ENCODE measurements around the gene ICE1. TPM values are rescaled to one million over a fixed set of nuclear protein-coding genes. Genes with fewer than 3 reads are reported as not detected.

Gene ICE1
- total RNA-seq, 1 experiment from 2014 or later = 68.4 TPM

DNA sequence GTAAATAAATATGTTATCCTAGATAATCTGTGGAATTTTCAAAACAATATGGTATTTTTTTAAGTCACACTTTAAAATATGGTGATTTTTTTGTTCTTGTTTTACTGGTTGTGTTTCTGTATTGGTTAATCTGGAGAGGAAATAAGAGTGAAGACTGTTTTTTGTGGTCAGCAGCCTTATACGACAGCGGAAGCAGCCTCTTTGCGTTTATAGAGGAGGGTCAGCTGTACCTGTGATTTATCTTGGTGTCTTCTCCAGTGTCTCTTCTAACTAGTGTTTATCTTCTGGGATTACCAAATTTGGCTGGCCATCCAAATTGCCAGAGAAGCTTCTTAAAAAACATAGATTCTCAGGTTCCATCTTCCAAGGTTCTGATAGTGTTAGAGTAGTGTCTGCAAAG lies 58.7 kb downstream of the ICE1 start:
- H3K36me3 ChIP-seq (ENCODE audit: low read depth) = peaks cover 5% of the 10 kb centered on the region; the same call in 1 of the 2 replicates
- no peak overlapping the region for H3K4me2 ChIP-seq
- ChIA-PET CTCF (no interaction called here), POLR2A (ENCODE audit: unreplicated experiment) (no interaction called here)
- TF ChIP-seq, protein P1, sequence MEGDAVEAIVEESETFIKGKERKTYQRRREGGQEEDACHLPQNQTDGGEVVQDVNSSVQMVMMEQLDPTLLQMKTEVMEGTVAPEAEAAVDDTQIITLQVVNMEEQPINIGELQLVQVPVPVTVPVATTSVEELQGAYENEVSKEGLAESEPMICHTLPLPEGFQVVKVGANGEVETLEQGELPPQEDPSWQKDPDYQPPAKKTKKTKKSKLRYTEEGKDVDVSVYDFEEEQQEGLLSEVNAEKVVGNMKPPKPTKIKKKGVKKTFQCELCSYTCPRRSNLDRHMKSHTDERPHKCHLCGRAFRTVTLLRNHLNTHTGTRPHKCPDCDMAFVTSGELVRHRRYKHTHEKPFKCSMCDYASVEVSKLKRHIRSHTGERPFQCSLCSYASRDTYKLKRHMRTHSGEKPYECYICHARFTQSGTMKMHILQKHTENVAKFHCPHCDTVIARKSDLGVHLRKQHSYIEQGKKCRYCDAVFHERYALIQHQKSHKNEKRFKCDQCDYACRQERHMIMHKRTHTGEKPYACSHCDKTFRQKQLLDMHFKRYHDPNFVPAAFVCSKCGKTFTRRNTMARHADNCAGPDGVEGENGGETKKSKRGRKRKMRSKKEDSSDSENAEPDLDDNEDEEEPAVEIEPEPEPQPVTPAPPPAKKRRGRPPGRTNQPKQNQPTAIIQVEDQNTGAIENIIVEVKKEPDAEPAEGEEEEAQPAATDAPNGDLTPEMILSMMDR (conservative IDR thresholded peaks at IDR 0.05) = no peak
- TF ChIP-seq EZH2 (IDR thresholded peaks at IDR 0.05; ENCODE audit: low read depth) = no peak
- H3K27ac ChIP-seq = no peak overlapping the region
- intact Hi-C loops (cut with micrococcal nuclease; ENCODE audit: unreplicated experiment) = no loop called here
- H3K4me3 ChIP-seq = no peak overlapping the region
- H3K9me3 ChIP-seq (ENCODE audit: insufficient read depth, low read depth) = no peaks in the 10 kb centered on the region
- no TSS peak for BruUV-seq (replicated peaks)
- H3K27me3 ChIP-seq (ENCODE audit: insufficient read depth, low read depth) = no peaks in the 10 kb centered on the region
- peaks cover 3% of the 10 kb centered on the region; the same call in 1 of the 2 replicates for H4K20me1 ChIP-seq (ENCODE audit: insufficient read depth)
- H3K9me2 ChIP-seq (ENCODE audit: insufficient read depth) = no peaks in the 10 kb centered on the region
- no peaks in the 10 kb centered on the region for H3K4me1 ChIP-seq (replicated peaks; ENCODE audit: insufficient read depth)
- no peaks in the 10 kb centered on the region for H3K79me2 ChIP-seq (ENCODE audit: low read depth)
- no peak for DNase-seq
- H3F3A ChIP-seq (ENCODE audit: insufficient read depth, low read depth) = peaks cover 3% of the 10 kb centered on the region; the same call in 1 of the 2 replicates
- no peak overlapping the region for H2AFZ ChIP-seq

DNA sequence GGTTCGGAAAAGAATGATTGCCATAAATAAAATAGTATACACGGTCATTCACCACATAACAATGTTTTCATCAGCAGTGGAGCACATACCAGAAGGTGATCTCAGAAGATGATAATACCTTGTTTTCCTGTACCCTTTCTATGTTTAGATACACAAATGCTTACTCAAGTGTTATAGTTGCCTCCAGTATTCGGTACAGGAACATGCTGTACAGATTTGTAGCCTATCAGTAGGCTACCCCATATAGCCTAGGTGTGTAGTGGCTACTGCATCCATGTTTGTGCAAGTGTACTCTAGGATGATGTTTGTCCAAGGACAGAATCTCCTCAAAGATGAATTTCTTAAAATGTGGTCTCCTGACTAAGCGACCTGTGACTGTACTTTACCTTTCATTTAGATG lies 59.2 kb downstream of the ICE1 start:
- no peak overlapping the region for H3K27ac ChIP-seq
- H2AFZ ChIP-seq = no peak overlapping the region
- H3K79me2 ChIP-seq (ENCODE audit: low read depth) = no peaks in the 10 kb centered on the region
- no peak overlapping the region for H3K4me3 ChIP-seq
- TF ChIP-seq, protein P1 (conservative IDR thresholded peaks at IDR 0.05) = no peak
- TF ChIP-seq EZH2 (IDR thresholded peaks at IDR 0.05; ENCODE audit: low read depth) = no peak
- intact Hi-C loops (cut with micrococcal nuclease; ENCODE audit: unreplicated experiment) = no loop called here
- no peaks in the 10 kb centered on the region for H3K9me2 ChIP-seq (ENCODE audit: insufficient read depth)
- POLR2A ChIA-PET (ENCODE audit: unreplicated experiment) = no interaction called here
- H4K20me1 ChIP-seq (ENCODE audit: insufficient read depth) = peaks cover 7% of the 10 kb centered on the region; the same call in 1 of the 2 replicates
- DNase-seq = no peak
- no TSS peak for BruUV-seq (replicated peaks)
- CTCF ChIA-PET = no interaction called here
- no peaks in the 10 kb centered on the region for H3K4me1 ChIP-seq (replicated peaks; ENCODE audit: insufficient read depth)
- H3K4me2 ChIP-seq = no peak overlapping the region
- peaks cover 3% of the 10 kb centered on the region; the same call in 1 of the 2 replicates for H3F3A ChIP-seq (ENCODE audit: insufficient read depth, low read depth)
- no peaks in the 10 kb centered on the region for H3K9me3 ChIP-seq (ENCODE audit: insufficient read depth, low read depth)
- H3K27me3 ChIP-seq (ENCODE audit: insufficient read depth, low read depth) = no peaks in the 10 kb centered on the region
- peaks cover under 1% of the 10 kb centered on the region; the same call in 1 of the 2 replicates for H3K36me3 ChIP-seq (ENCODE audit: low read depth)

DNA sequence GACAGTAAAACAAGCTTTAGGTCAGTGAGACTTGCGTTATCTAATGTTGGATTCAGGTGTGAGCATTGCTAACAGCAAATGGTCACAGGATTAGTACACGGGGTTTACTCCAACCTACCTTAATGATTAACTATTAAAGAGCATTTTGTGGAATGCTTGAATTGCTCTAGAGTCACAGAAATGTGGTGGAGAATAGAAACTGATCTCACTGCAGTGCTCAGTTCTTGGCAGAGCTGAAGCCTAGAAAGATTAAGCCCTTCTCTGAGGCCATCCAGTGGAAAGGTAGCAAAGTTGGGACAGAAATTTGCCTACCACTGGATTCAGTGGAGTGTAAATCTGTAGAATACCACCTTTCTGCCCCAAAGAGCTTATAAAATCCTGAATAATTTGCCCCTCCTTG lies 60.9 kb downstream of the ICE1 start:
- Histone ChIP-seq H3K79me2 (ENCODE audit: low read depth) (no peaks in the 10 kb centered on the region), H4K20me1 (ENCODE audit: insufficient read depth) (peaks cover 7% of the 10 kb centered on the region; the same call in 1 of the 2 replicates), H2AFZ (no peak overlapping the region), H3K4me3 (no peak overlapping the region), H3K4me1 (replicated peaks; ENCODE audit: insufficient read depth) (no peaks in the 10 kb centered on the region), H3K27me3 (ENCODE audit: insufficient read depth, low read depth) (no peaks in the 10 kb centered on the region), H3K36me3 (ENCODE audit: low read depth) (peaks cover 6% of the 10 kb centered on the region; the same call in 1 of the 2 replicates), H3K9me3 (ENCODE audit: insufficient read depth, low read depth) (no peaks in the 10 kb centered on the region), H3K27ac (no peak overlapping the region), H3K4me2 (no peak overlapping the region), H3F3A (ENCODE audit: insufficient read depth, low read depth) (peaks cover 3% of the 10 kb centered on the region; the same call in 1 of the 2 replicates), H3K9me2 (ENCODE audit: insufficient read depth) (no peaks in the 10 kb centered on the region)
- no TSS peak for BruUV-seq (replicated peaks)
- CTCF ChIA-PET = interaction anchor here (0.6 kb wide), 1 partner anchor 820 kb away, joined by 3 read pairs; no protein-coding TSS in a partner anchor
- intact Hi-C loops (cut with micrococcal nuclease; ENCODE audit: unreplicated experiment) = no loop called here
- no peak for DNase-seq
- no peak for TF ChIP-seq EZH2 (IDR thresholded peaks at IDR 0.05; ENCODE audit: low read depth)
- TF ChIP-seq, protein P1 (conservative IDR thresholded peaks at IDR 0.05) = no peak
- POLR2A ChIA-PET (ENCODE audit: unreplicated experiment) = no interaction called here
